ENCODE measurements around the gene LIMA1.

DNA sequence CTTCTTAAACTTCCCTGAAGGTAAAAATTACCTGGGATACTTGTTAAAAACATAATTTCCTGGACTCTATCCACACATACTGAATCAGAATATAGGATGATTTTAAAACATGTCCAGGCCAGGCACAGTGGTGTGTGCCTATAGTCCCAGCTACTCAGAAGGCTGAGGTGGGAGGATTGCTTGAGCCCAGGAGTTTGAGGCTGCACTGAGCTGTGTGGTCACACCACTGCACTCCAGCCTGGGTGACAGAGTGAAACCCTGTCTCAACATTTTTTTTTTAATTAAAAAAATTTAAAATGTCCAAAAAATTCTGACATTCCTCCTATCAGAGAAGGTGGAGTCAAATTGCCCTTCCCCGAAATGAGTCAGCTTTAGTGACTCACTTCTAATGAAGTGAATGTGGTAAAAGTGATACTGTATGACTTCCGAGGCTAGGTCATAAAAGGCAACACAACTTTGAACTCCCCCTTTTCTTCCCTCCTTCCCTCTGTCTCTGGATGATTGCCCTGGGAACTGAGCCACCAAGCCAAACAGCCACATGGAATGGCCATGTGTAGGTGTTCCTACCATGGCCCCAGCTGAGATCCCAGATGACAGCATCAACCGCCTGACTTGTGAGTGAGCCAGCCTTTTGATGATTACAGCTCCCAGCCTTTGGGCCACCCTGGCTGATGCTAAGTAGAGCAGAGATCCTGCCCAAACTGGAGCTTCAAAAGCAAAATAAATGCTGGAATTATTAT lies 36.3 kb downstream of the LIMA1 start:
- TF ChIP-seq, protein P1, sequence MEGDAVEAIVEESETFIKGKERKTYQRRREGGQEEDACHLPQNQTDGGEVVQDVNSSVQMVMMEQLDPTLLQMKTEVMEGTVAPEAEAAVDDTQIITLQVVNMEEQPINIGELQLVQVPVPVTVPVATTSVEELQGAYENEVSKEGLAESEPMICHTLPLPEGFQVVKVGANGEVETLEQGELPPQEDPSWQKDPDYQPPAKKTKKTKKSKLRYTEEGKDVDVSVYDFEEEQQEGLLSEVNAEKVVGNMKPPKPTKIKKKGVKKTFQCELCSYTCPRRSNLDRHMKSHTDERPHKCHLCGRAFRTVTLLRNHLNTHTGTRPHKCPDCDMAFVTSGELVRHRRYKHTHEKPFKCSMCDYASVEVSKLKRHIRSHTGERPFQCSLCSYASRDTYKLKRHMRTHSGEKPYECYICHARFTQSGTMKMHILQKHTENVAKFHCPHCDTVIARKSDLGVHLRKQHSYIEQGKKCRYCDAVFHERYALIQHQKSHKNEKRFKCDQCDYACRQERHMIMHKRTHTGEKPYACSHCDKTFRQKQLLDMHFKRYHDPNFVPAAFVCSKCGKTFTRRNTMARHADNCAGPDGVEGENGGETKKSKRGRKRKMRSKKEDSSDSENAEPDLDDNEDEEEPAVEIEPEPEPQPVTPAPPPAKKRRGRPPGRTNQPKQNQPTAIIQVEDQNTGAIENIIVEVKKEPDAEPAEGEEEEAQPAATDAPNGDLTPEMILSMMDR (IDR thresholded peaks at IDR 0.05): no peak
- no peak for TF ChIP-seq POLR2A (IDR thresholded peaks at IDR 0.05)
- TF ChIP-seq EP300 (IDR thresholded peaks at IDR 0.05; ENCODE audit: low read depth): no peak
- TF ChIP-seq POLR2AphosphoS5 (IDR thresholded peaks at IDR 0.05): peak; percentile 42 to 84 (median 69)

Data from transverse colon (tissue), 4 donors.